Suprapubic skin (tissue), 4 donors: ENCODE measurements around the gene HMG20B. TPM values are rescaled to one million over a fixed set of nuclear protein-coding genes. Genes with fewer than 3 reads are reported as not detected.
A peak's percentile ranks its signal among the peaks of the same experiment; 100 is the strongest.
"Not testable (repeated sequence)": the region's sequence is repeated elsewhere in the genome, so short reads cannot be mapped to it uniquely, and the experiment has no call there.

ENCODE experiments used
- DNase-seq, 2 donors: peaks; one replicate each; pipeline ENCODE4 v3.0.0-alpha.2; 2019; ENCODE audit warnings: low spot score in 2 of 2
- H3K27ac ChIP-seq: fragments of 200-600 bp; sonication (generic); one replicate; pipeline ENCODE4 v1.5.1; 2019
- H3K27me3 ChIP-seq: fragments of 200-600 bp; sonication (generic); one replicate; pipeline ENCODE4 v1.5.1; 2019
- H3K36me3 ChIP-seq: fragments of 200-600 bp; sonication (generic); one replicate; pipeline ENCODE4 v1.5.1; 2019
- H3K4me1 ChIP-seq: fragments of 200-600 bp; sonication (generic); one replicate; pipeline ENCODE4 v1.5.1; 2019
- H3K4me3 ChIP-seq: fragments of 200-600 bp; sonication (generic); one replicate; pipeline ENCODE4 v1.5.1; 2019; ENCODE audit warnings: mild to moderate bottlenecking
- H3K9me3 ChIP-seq: fragments of 200-600 bp; sonication (generic); one replicate; pipeline ENCODE4 v1.5.1; 2019
- CTCF ChIP-seq, 2 donors: fragments of 200-600 bp in 1 of 2; fragments of 450-650 bp in 1 of 2; sonication (generic) in 1 of 2; IDR thresholded peaks; one replicate each; pipeline ENCODE4 v1.5.1; 2016 to 2019; ENCODE audit warnings: antibody characterized with exemption in 2 of 2, mild to moderate bottlenecking in 1 of 2, moderate library complexity in 1 of 2
- EP300 ChIP-seq: sonication (generic); formaldehyde crosslinking; IDR thresholded peaks from one replicate; pipeline ENCODE4 v1.6.1; 2017; ENCODE audit warnings: antibody characterized with exemption
- POLR2A ChIP-seq, 2 donors: fragments of 450-650 bp; IDR thresholded peaks; one replicate each; pipeline ENCODE4 v1.6.1; 2017; ENCODE audit warnings: antibody characterized with exemption in 2 of 2, mild to moderate bottlenecking in 2 of 2, moderate library complexity in 2 of 2
- POLR2AphosphoS5 ChIP-seq, 3 donors: sonication (generic); formaldehyde crosslinking; IDR thresholded peaks; one replicate each; pipeline ENCODE4 v1.6.1; 2017; ENCODE audit warnings: antibody characterized with exemption in 3 of 3
- WGBS: methylation state at CpG from one replicate; pipeline ENCODE4 v1.1.5; 2018; 5-methylcytosine and 5-hydroxymethylcytosine counted together
- total RNA-seq, 4 donors: library from RNA; depleted of rRNA; stranded (reverse); fragments of >200 nt; gene quantifications; one replicate each; pipeline ENCODE4 v1.1.0, GENCODE V29; 2016

Gene HMG20B
- total RNA-seq, 4 donors from 2014 or later: 87.9 to 135 (median 118) TPM

- H3K27ac ChIP-seq: peak within 1 kb of the TSS; percentile 88
- DNase-seq: peak; percentile 95 to 98
- peak within 1 kb of the TSS; percentile 92 for H3K4me3 ChIP-seq
- WGBS: under 1% methylated on average over 14 of the region's 81 CpGs
- H3K9me3 ChIP-seq: no peaks in the 10 kb centered on the region
- TF ChIP-seq POLR2A (IDR thresholded peaks at IDR 0.05): peak in 1 of 2 donors; percentile 65
- no peak for TF ChIP-seq CTCF (IDR thresholded peaks at IDR 0.05)
- no peak for TF ChIP-seq EP300
- TF ChIP-seq POLR2AphosphoS5 (IDR thresholded peaks at IDR 0.05): peak in 1 of 3 donors; percentile 10
- H3K36me3 ChIP-seq: no peaks in the 10 kb centered on the region
- H3K27me3 ChIP-seq: no peaks in the 10 kb centered on the region
- H3K4me1 ChIP-seq: peaks cover 40% of the 10 kb centered on the region
These were observed 15.1 kb upstream of the HMG20B start, which contains the start of gene MFSD12 for GRCh38 chr19:3557461-3558248. Gene MFSD12 (minus strand): TSS chr19:3557586. CDS start chr19:3557403, 183 bp downstream.

GRCh38 chr19:3563709-3564524, 8.8 kb upstream of the HMG20B start:
- no peaks in the 10 kb centered on the region for H3K36me3 ChIP-seq
- no peaks in the 10 kb centered on the region for H3K27me3 ChIP-seq
- H3K9me3 ChIP-seq: no peaks in the 10 kb centered on the region
- DNase-seq: no peak
- H3K4me3 ChIP-seq: no peak overlapping the region
- TF ChIP-seq EP300: no peak
- TF ChIP-seq POLR2A (IDR thresholded peaks at IDR 0.05): no peak
- no peak for TF ChIP-seq CTCF (IDR thresholded peaks at IDR 0.05)
- TF ChIP-seq POLR2AphosphoS5 (IDR thresholded peaks at IDR 0.05): no peak
- no peak overlapping the region for H3K27ac ChIP-seq
- WGBS: 76% methylated on average over 17 of the region's 17 CpGs
- no peaks in the 10 kb centered on the region for H3K4me1 ChIP-seq

GRCh38 chr19:3565139-3565538, 7.6 kb upstream of the HMG20B start:
- Histone ChIP-seq H3K27me3 (no peaks in the 10 kb centered on the region), H3K9me3 (no peaks in the 10 kb centered on the region), H3K4me3 (no peak overlapping the region), H3K36me3 (no peaks in the 10 kb centered on the region), H3K4me1 (no peaks in the 10 kb centered on the region), H3K27ac (no peak overlapping the region)
- 91% methylated on average over 19 of the region's 19 CpGs for WGBS
- DNase-seq: no peak
- TF ChIP-seq POLR2AphosphoS5 (IDR thresholded peaks at IDR 0.05) (no peak), EP300 (no peak), POLR2A (IDR thresholded peaks at IDR 0.05) (no peak), CTCF (IDR thresholded peaks at IDR 0.05) (no peak)

GRCh38 chr19:3570042-3570441, 2.7 kb upstream of the HMG20B start:
- DNase-seq, H3K36me3 ChIP-seq, H3K27me3 ChIP-seq, H3K4me3 ChIP-seq, H3K9me3 ChIP-seq, H3K27ac ChIP-seq: not testable (repeated sequence)
- H3K4me1 ChIP-seq: peaks cover 22% of the 10 kb centered on the region
- WGBS: 83% methylated on average over 11 of the region's 11 CpGs

- Histone ChIP-seq H3K4me1 (peaks cover 27% of the 10 kb centered on the region), H3K9me3 (no peaks in the 10 kb centered on the region), H3K4me3 (no peak overlapping the region), H3K36me3 (peaks cover 4% of the 10 kb centered on the region), H3K27ac (peak overlapping the region; percentile 18), H3K27me3 (no peaks in the 10 kb centered on the region)
- TF ChIP-seq CTCF (IDR thresholded peaks at IDR 0.05) (no peak), EP300 (no peak), POLR2A (IDR thresholded peaks at IDR 0.05) (no peak), POLR2AphosphoS5 (IDR thresholded peaks at IDR 0.05) (no peak)
- DNase-seq: no peak
- WGBS: 58% methylated on average over 7 of the region's 7 CpGs
These were observed 2.1 kb upstream of the HMG20B start for GRCh38 chr19:3570606-3571011.
